Measurements from ENCODE around the gene FABP3. TPM values are rescaled to one million over a fixed set of nuclear protein-coding genes. Genes with fewer than 3 reads are reported as not detected.
A peak's percentile ranks its signal among the peaks of the same experiment; 100 is the strongest.

The FABP3 gene
- total and polyA plus RNA-seq, 2 donors (not counting 1 experiment from before 2014, with no cell fraction given), result 275 to 554 TPM

- H3K27ac ChIP-seq (ENCODE audit: insufficient read depth, low read length), result no peak overlapping the region
- no peaks in the 10 kb centered on the region for H3K79me2 ChIP-seq (ENCODE audit: control insufficient read depth, insufficient read depth, low read length)
- H3K27me3 ChIP-seq (ENCODE audit: control insufficient read depth, insufficient read depth, low read length), result no peaks in the 10 kb centered on the region
- H2AFZ ChIP-seq (ENCODE audit: low read length), result no peak overlapping the region
- peaks cover 25% of the 10 kb centered on the region for H3K4me1 ChIP-seq (ENCODE audit: control insufficient read depth, extremely low read depth, insufficient read depth, low read length)
- H3K9ac ChIP-seq (ENCODE audit: insufficient read depth, low read length), result no peak overlapping the region
- DNase-seq (ENCODE audit: low read depth in 2 of 2), result no peak
- no peaks in the 10 kb centered on the region for H4K20me1 ChIP-seq (ENCODE audit: control insufficient read depth, extremely low read depth, insufficient read depth, low read length)
- TF ChIP-seq CTCF (conservative IDR thresholded peaks at IDR 0.05 in 1 of 2, IDR thresholded peaks at IDR 0.05 in 1 of 2; ENCODE audit: low read depth in 1 of 2, low read length in 2 of 2) (no peak), EZH2 (IDR thresholded peaks at IDR 0.05; ENCODE audit: low read length, missing control alignments) (no peak)
- H3K9me3 ChIP-seq (ENCODE audit: control insufficient read depth, insufficient read depth, low read depth, low read length), result no peaks in the 10 kb centered on the region
- H3K4me3 ChIP-seq (replicated peaks in 1 of 4; ENCODE audit: control extremely low read depth in 1 of 4, insufficient read depth in 1 of 4, low read depth in 3 of 4, low read length in 4 of 4), result no peak overlapping the region
- H3K4me2 ChIP-seq (ENCODE audit: extremely low read depth, insufficient read depth, low read length), result no peak overlapping the region
- no peaks in the 10 kb centered on the region for H3K36me3 ChIP-seq (ENCODE audit: control insufficient read depth, insufficient read depth, low read length)
These were observed 7.3 kb upstream of the FABP3 start for GRCh38 chr1:31380181-31380580.

DNA sequence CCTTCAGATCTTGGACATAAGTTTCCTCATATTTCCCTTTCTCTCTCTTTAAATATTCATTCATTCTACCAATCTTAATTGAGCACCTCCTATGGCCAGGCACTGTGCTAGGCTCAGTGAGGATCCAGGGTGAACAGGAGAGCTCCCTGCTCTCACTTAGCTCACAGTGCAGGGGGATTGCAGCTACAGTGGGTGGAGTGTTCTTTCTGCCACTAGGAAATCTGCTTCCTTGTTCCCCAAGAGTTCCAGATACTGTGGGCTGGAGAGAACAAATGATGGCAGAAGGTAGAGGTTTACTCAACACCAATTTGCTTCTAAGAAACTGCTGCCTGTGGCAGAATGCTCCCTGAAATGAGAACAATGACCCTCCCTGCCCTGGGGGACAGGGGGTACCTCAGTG lies 5.1 kb upstream of the FABP3 start:
- TF ChIP-seq EZH2 (IDR thresholded peaks at IDR 0.05; ENCODE audit: low read length, missing control alignments) (no peak), CTCF (conservative IDR thresholded peaks at IDR 0.05 in 1 of 2, IDR thresholded peaks at IDR 0.05 in 1 of 2; ENCODE audit: low read depth in 1 of 2, low read length in 2 of 2) (no peak)
- Histone ChIP-seq H4K20me1 (ENCODE audit: control insufficient read depth, extremely low read depth, insufficient read depth, low read length) (no peaks in the 10 kb centered on the region), H3K4me2 (ENCODE audit: extremely low read depth, insufficient read depth, low read length) (no peak overlapping the region), H3K4me1 (ENCODE audit: control insufficient read depth, extremely low read depth, insufficient read depth, low read length) (peaks cover 38% of the 10 kb centered on the region), H3K36me3 (ENCODE audit: control insufficient read depth, insufficient read depth, low read length) (no peaks in the 10 kb centered on the region), H3K9me3 (ENCODE audit: control insufficient read depth, insufficient read depth, low read depth, low read length) (no peaks in the 10 kb centered on the region), H3K4me3 (replicated peaks in 1 of 4; ENCODE audit: control extremely low read depth in 1 of 4, insufficient read depth in 1 of 4, low read depth in 3 of 4, low read length in 4 of 4) (no peak overlapping the region), H3K27ac (ENCODE audit: insufficient read depth, low read length) (no peak overlapping the region), H2AFZ (ENCODE audit: low read length) (no peak overlapping the region), H3K9ac (ENCODE audit: insufficient read depth, low read length) (no peak overlapping the region), H3K79me2 (ENCODE audit: control insufficient read depth, insufficient read depth, low read length) (no peaks in the 10 kb centered on the region), H3K27me3 (ENCODE audit: control insufficient read depth, insufficient read depth, low read length) (no peaks in the 10 kb centered on the region)
- no peak for DNase-seq (ENCODE audit: low read depth in 2 of 2)

- H3K27me3 ChIP-seq (ENCODE audit: control insufficient read depth, insufficient read depth, low read length), result no peaks in the 10 kb centered on the region
- no peaks in the 10 kb centered on the region for H4K20me1 ChIP-seq (ENCODE audit: control insufficient read depth, extremely low read depth, insufficient read depth, low read length)
- no peaks in the 10 kb centered on the region for H3K36me3 ChIP-seq (ENCODE audit: control insufficient read depth, insufficient read depth, low read length)
- TF ChIP-seq EZH2 (IDR thresholded peaks at IDR 0.05; ENCODE audit: low read length, missing control alignments) (no peak), CTCF (conservative IDR thresholded peaks at IDR 0.05 in 1 of 2, IDR thresholded peaks at IDR 0.05 in 1 of 2; ENCODE audit: low read depth in 1 of 2, low read length in 2 of 2) (no peak)
- peak overlapping the region; percentile 47 for H3K27ac ChIP-seq (ENCODE audit: insufficient read depth, low read length)
- no peak overlapping the region for H3K9ac ChIP-seq (ENCODE audit: insufficient read depth, low read length)
- no peaks in the 10 kb centered on the region for H3K79me2 ChIP-seq (ENCODE audit: control insufficient read depth, insufficient read depth, low read length)
- peaks cover 43% of the 10 kb centered on the region for H3K4me1 ChIP-seq (ENCODE audit: control insufficient read depth, extremely low read depth, insufficient read depth, low read length)
- no peak overlapping the region for H3K4me2 ChIP-seq (ENCODE audit: extremely low read depth, insufficient read depth, low read length)
- DNase-seq (ENCODE audit: low read depth in 2 of 2), result no peak
- H3K9me3 ChIP-seq (ENCODE audit: control insufficient read depth, insufficient read depth, low read depth, low read length), result no peaks in the 10 kb centered on the region
- no peak overlapping the region for H2AFZ ChIP-seq (ENCODE audit: low read length)
- H3K4me3 ChIP-seq (replicated peaks in 1 of 4; ENCODE audit: control extremely low read depth in 1 of 4, insufficient read depth in 1 of 4, low read depth in 3 of 4, low read length in 4 of 4), result no peak overlapping the region
These were observed 4.5 kb upstream of the FABP3 start for GRCh38 chr1:31377364-31377863.

All from fibroblast of lung (primary cell).